ENCODE data around the gene TMEM213.

The TMEM213 gene

DNA sequence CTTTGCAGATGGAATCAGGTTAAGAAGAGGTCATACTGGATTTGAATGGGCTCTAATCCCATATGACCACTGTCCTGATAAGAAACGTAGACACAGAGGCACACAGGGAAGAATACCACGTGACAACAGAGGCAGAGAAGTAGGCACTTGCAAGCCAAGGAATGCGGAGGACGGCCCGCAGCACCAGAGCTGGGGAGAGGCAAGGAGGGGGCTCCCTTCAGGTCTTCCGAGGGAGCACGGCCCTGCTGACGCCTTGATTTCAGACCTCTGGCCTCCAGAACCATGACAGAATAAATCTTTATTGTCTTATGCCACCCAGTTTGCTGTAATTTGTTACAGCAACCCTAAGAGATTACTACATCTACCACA is 44.7 kb upstream of the TMEM213 start:
- no peak for TF ChIP-seq CTCF (IDR thresholded peaks at IDR 0.05; ENCODE audit: low read depth, low read length)
- H3K4me3 ChIP-seq (replicated peaks in 1 of 2; ENCODE audit: low read depth in 2 of 2, low read length in 2 of 2): no peak overlapping the region
- DNase-seq (ENCODE audit: low read depth in 2 of 2): no peak

DNA sequence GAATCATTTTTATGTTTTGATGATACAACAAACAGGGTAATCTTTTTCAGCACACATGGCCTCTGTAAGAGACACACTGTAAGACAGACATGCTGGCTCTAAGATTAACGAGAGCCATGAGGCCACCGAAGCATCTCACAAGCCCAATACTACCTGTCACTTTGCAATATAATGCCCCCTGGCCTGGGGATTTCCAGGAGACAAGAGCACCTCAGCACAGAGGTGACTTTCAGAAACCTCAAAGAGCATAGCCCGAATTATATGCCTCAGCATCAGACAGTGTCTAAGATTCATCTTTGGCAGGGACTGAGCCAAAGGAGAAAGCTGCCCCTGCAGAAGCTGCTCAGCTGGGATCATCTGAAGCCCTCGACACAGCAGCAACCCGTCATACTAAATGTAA is 44.2 kb upstream of the TMEM213 start:
- no peak overlapping the region for H3K4me3 ChIP-seq (replicated peaks in 1 of 2; ENCODE audit: low read depth in 2 of 2, low read length in 2 of 2)
- no peak for TF ChIP-seq CTCF (IDR thresholded peaks at IDR 0.05; ENCODE audit: low read depth, low read length)
- DNase-seq (ENCODE audit: low read depth in 2 of 2): no peak

DNA sequence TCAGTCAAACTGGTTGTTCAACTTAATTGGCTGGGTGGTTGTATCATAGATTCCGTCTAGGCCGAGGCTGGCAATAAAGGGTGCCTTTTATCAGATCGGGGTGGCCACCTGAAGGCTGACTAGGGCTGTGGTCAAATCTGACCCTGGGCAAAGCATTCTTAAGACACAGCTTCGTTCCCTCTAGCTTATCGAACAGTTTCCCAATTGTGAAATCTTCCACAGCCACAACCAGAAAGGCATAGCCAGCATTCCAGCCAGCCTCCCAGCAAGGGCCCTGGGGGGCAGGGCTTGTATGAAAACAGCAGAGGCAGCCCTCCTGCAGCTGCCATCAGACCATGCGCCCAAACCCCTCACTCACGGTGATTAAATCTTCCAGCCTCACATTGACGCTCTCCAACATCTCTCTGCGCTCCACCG is 42.5 kb upstream of the TMEM213 start:
- no peak overlapping the region for H3K4me3 ChIP-seq (replicated peaks in 1 of 2; ENCODE audit: low read depth in 2 of 2, low read length in 2 of 2)
- TF ChIP-seq CTCF (IDR thresholded peaks at IDR 0.05; ENCODE audit: low read depth, low read length): no peak
- DNase-seq (ENCODE audit: low read depth in 2 of 2): peak in 1 of 2 donors; percentile 30

DNA sequence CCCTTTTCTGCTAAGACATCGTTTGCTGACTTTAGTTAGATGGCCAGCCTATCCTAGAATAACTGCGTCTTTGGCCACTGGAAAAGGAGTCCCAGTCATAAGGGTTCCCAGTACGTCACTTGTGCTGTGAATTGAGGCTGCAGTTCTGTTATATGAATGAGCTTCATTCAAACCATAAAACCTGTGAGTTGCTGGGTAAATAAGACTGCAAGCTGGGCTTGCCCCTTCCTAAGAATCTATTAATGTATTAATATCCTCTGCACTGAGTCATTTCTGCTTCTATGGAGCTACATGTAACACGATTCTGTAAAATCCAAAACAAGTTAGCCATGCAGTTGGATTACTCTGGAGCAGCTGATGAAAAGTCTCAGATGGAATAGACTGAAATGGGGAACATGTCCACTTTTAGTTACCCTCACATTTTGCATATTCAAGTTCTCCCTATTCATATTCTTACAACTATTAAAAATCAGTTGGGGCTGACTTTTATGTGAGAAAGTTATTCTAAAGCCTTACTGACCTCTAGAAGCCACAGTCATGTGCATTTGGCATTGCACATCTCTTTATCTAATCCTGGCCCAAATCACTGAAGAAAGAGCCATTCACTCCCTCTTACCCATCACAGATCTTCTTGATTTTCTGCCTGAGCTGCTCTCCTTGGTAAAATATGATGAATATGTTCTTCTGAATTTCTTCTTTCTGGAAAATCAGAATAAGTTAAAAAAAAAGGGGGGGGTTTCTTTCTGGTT is 41.8 kb upstream of the TMEM213 start:
- no peak for TF ChIP-seq CTCF (IDR thresholded peaks at IDR 0.05; ENCODE audit: low read depth, low read length)
- no peak for DNase-seq (ENCODE audit: low read depth in 2 of 2)
- no peak overlapping the region for H3K4me3 ChIP-seq (replicated peaks in 1 of 2; ENCODE audit: low read depth in 2 of 2, low read length in 2 of 2)

DNA sequence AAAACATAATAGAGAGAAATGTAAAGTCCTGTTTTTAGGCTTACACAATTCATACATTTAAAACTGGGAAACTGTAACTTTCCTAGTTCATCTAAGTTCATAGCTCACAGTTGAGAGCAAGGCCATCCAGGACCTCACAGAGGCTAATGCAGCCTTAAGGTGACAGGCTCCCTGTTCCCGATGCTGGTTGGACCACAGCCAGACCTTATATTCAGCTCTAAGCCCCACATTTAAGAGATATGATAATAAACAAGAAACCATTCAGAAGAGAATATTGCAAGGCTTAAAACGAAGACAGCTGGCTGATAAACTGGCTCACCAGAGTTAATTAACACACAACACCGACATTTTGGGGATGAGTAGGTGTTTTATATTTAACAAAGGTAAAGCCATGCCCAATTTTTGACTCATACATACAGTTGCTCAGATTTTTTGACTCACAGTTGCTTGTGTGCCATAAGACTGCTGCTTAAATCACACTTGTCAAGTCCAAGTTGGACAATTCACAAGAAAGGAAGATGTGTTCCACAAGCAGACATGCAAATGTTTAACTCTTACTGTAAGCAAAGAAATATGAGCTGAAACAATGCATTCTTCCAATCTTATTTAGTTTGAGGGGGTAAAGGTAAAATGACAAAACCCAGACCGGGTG is 41.1 kb upstream of the TMEM213 start:
- no peak for TF ChIP-seq CTCF (IDR thresholded peaks at IDR 0.05; ENCODE audit: low read depth, low read length)
- no peak for DNase-seq (ENCODE audit: low read depth in 2 of 2)
- no peak overlapping the region for H3K4me3 ChIP-seq (replicated peaks in 1 of 2; ENCODE audit: low read depth in 2 of 2, low read length in 2 of 2)

GRCh38 chr7:138768241-138768640 is 29.6 kb upstream of the TMEM213 start:
- no peak for TF ChIP-seq CTCF (IDR thresholded peaks at IDR 0.05; ENCODE audit: low read depth, low read length)
- no peak overlapping the region for H3K4me3 ChIP-seq (replicated peaks in 1 of 2; ENCODE audit: low read depth in 2 of 2, low read length in 2 of 2)
- no peak for DNase-seq (ENCODE audit: low read depth in 2 of 2)
